HEK293T (cell line): ENCODE measurements around the gene TAF1C.

Experiments
- CTCF ChIA-PET: fragments of 350-600 bp; formaldehyde crosslinking; extraction: SDS; loops from one replicate; lab custom pipeline; 2021; ENCODE audit warnings: antibody characterized with exemption, inconsistent platforms; lab: Yijun Ruan, JAX
- POLR2A ChIA-PET: fragments of 350-600 bp; formaldehyde crosslinking; extraction: SDS; loops from one replicate; lab custom pipeline; 2020; ENCODE audit warnings: antibody characterized with exemption, inconsistent platforms; lab: Yijun Ruan, JAX
- DNase-seq: peaks from one replicate; pipeline ENCODE4 v3.0.0; 2012; ENCODE audit warnings: mixed read lengths; ENCODE audit errors: extremely low spot score
- ARNT ChIP-seq: fragments of 450-650 bp; IDR thresholded peaks from 2 replicates; pipeline ENCODE4 v1.6.1; 2017; ENCODE audit warnings: mild to moderate bottlenecking
- BHLHE40 ChIP-seq: fragments of 450-650 bp; IDR thresholded peaks from 2 replicates; pipeline ENCODE4 v1.6.1; 2016; ENCODE audit warnings: mild to moderate bottlenecking, moderate library complexity, borderline replicate concordance
- CTBP1 ChIP-seq: fragments of 450-650 bp; IDR thresholded peaks from 2 replicates; pipeline ENCODE4 v1.6.1; 2016; ENCODE audit warnings: borderline replicate concordance
- ELF4 ChIP-seq: fragments of 450-650 bp; IDR thresholded peaks from 2 replicates; pipeline ENCODE4 v1.6.1; 2017; ENCODE audit warnings: antibody characterized with exemption
- FOXA1 ChIP-seq: fragments of 450-650 bp; IDR thresholded peaks from 2 replicates; pipeline ENCODE4 v1.6.1; 2016; ENCODE audit warnings: mild to moderate bottlenecking
- FOXK2 ChIP-seq: fragments of 450-650 bp; IDR thresholded peaks from 2 replicates; pipeline ENCODE4 v1.6.1; 2016; ENCODE audit warnings: mild to moderate bottlenecking
- FOXM1 ChIP-seq: fragments of 450-650 bp; IDR thresholded peaks from 2 replicates; pipeline ENCODE4 v1.6.1; 2017; ENCODE audit warnings: mild to moderate bottlenecking, borderline replicate concordance
- HDGF ChIP-seq: fragments of 450-650 bp; IDR thresholded peaks from 2 replicates; pipeline ENCODE4 v1.6.1; 2017; ENCODE audit warnings: antibody characterized with exemption, borderline replicate concordance
- L3MBTL2 ChIP-seq: fragments of 450-650 bp; conservative IDR thresholded peaks from 2 replicates; pipeline ENCODE4 v1.6.1; 2016; ENCODE audit warnings: mild to moderate bottlenecking
- LEF1 ChIP-seq: fragments of 450-650 bp; IDR thresholded peaks from 2 replicates; pipeline ENCODE4 v1.6.1; 2017; ENCODE audit warnings: mild to moderate bottlenecking, borderline replicate concordance
- NFRKB ChIP-seq: fragments of 450-650 bp; IDR thresholded peaks from 2 replicates; pipeline ENCODE4 v1.6.1; 2016; ENCODE audit warnings: mild to moderate bottlenecking, moderate library complexity
- SP1 ChIP-seq: fragments of 450-650 bp; IDR thresholded peaks from 2 replicates; pipeline ENCODE4 v1.6.1; 2017
- SUZ12 ChIP-seq: fragments of 450-650 bp; IDR thresholded peaks from 2 replicates; pipeline ENCODE4 v1.6.1; 2016; ENCODE audit warnings: mild to moderate bottlenecking
- TARDBP ChIP-seq: fragments of 450-650 bp; IDR thresholded peaks from 2 replicates; pipeline ENCODE4 v1.6.1; 2016
- ZNF384 ChIP-seq: fragments of 450-650 bp; IDR thresholded peaks from 2 replicates; pipeline ENCODE4 v1.6.1; 2016
- TF ChIP-seq, protein P1 (sequence below): fragments of 450-650 bp; IDR thresholded peaks from 2 replicates; pipeline ENCODE4 v1.6.1; 2016

The TAF1C gene

DNA sequence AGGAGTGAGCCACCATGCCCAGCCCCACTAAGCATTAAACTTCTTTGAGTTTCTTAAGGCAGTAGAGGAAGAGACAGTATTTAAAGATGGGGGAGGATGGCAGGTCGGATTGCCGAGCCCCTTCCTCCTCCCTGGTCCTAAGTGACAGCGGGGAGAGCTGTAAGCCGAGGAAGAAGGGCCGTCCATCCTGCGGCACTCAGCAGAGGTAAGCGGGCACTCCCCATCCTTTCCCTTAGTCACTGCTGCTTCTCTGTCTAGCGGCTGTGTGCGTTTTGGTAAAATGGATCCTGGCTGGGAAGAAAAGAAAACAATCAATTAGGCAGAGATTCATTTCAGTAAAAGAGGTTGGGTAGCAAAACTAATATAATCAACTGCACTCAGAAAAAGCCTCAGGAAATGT is 27.9 kb downstream of the TAF1C start:
- DNase-seq, result no peak
- TF ChIP-seq FOXK2, result no peak
- TF ChIP-seq FOXM1, result no peak
- TF ChIP-seq ELF4, result no peak
- TF ChIP-seq HDGF, result no peak
- CTCF ChIA-PET, result no interaction called here
- POLR2A ChIA-PET, result no interaction called here

DNA sequence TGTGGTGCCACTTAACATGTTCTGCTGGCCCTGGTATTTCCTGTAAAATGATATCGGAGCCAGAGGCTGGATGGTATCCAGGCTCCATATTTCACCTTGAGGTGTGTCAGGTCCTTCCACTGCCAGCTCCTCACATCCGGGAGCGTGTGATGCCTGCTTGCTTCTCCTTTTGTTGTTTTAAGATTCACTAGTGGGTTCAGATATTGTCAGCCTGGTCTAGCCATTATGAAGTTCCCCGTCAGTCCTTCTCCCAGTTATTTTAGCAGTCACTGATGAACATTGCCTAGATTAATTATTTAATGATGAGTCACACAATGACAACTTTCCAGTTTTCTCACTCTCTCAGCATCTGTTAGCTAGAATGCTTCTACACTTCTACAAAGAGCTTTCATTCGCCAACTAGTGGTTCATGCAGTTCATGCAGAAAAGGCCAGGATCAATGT is 30.5 kb downstream of the TAF1C start:
- POLR2A ChIA-PET, result interaction anchor here (0.9 kb wide), 1 partner anchor 20 kb away, joined by 3 read pairs; no protein-coding TSS in a partner anchor
- DNase-seq, result no peak

GRCh38 chr16:84155771-84156170 is 31.1 kb downstream of the TAF1C start:
- TF ChIP-seq FOXM1, result no peak
- TF ChIP-seq, protein P1, sequence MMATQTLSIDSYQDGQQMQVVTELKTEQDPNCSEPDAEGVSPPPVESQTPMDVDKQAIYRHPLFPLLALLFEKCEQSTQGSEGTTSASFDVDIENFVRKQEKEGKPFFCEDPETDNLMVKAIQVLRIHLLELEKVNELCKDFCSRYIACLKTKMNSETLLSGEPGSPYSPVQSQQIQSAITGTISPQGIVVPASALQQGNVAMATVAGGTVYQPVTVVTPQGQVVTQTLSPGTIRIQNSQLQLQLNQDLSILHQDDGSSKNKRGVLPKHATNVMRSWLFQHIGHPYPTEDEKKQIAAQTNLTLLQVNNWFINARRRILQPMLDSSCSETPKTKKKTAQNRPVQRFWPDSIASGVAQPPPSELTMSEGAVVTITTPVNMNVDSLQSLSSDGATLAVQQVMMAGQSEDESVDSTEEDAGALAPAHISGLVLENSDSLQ, result no peak
- TF ChIP-seq NFRKB, result no peak
- no peak for TF ChIP-seq CTBP1
- no peak for TF ChIP-seq HDGF
- no peak for TF ChIP-seq FOXA1
- TF ChIP-seq LEF1, result no peak
- TF ChIP-seq ZNF384, result no peak
- TF ChIP-seq ARNT, result no peak
- no peak for TF ChIP-seq SUZ12
- no peak for TF ChIP-seq FOXK2
- no peak for TF ChIP-seq SP1
- no peak for TF ChIP-seq L3MBTL2
- TF ChIP-seq TARDBP, result no peak
- no peak for TF ChIP-seq BHLHE40
- CTCF ChIA-PET, result interaction anchor here (1.1 kb wide), 1 partner anchor 11 kb away, joined by 5 read pairs; the partner anchor contains the start of genes DNAAF1 and HSDL1
- no peak for DNase-seq
- POLR2A ChIA-PET, result interaction anchor here (0.9 kb wide), 1 partner anchor 20 kb away, joined by 3 read pairs; no protein-coding TSS in a partner anchor

More for the DNA sequence above, 30.5 kb downstream of the TAF1C start:
- no peak for TF ChIP-seq L3MBTL2
- no peak for TF ChIP-seq LEF1
- no peak for TF ChIP-seq ZNF384
- TF ChIP-seq BHLHE40, result no peak
- TF ChIP-seq, protein P1, result no peak
- no peak for TF ChIP-seq ELF4
- TF ChIP-seq NFRKB, result no peak
- no peak for TF ChIP-seq SP1
- no peak for TF ChIP-seq FOXM1
- CTCF ChIA-PET, result interaction anchor here (1.1 kb wide), 1 partner anchor 11 kb away, joined by 5 read pairs; the partner anchor contains the start of genes DNAAF1 and HSDL1

DNA sequence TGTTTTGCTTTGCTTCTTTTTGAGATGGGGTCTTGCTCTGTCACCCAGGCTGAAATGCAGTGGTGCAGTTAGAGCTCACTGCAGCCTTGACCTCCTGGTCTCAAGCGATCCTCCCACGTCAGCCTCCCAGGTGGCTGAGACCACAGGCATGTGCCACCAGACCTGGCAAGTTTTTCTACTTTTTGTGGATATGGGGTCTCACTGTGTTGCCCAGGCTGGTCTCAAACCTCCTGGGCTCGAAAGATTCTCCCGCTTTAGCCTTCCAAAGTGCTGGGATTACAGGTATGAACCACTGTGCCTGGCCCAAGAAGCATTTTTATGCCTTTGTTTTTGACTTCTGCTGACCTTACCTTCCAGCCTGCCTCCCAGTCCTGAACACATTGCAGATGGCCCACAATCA is 31.6 kb downstream of the TAF1C start:
- CTCF ChIA-PET, result interaction anchor here (1.1 to 1.4 kb wide), 2 partner anchors 10 to 89 kb away, joined by 3 to 5 read pairs; partner anchors contain the start of genes DNAAF1 and HSDL1
- POLR2A ChIA-PET, result no interaction called here
- TF ChIP-seq FOXK2 (no peak), FOXA1 (no peak), HDGF (no peak), L3MBTL2 (no peak), NFRKB (no peak), SUZ12 (no peak), ARNT (no peak)
- DNase-seq, result no peak

DNA sequence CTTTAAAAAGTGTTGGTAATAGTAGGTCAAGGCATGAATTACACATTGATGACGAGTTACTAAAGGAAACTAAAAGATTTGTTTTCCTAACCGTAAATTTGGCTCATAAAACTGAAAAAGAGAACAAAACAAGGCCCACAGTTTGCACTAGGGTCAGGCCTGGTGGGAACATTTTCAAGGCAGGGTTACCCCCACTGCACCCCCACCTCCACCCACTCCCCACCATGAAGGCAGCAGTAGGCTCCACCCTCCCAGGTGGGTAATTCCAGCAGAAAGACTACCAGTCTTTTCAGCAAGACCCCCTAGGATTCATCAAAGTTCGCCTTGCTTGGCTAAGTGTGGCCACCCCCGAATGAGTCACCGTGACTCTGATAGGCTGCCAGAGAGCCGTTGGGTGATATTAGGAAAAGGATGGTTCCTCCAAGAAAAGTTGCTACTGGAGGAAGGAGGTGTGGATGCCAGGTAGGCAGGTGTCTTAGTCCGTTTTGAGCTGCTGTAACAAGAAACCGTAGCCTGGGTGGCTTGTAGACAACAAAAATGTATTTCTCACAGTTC is 33.1 kb downstream of the TAF1C start:
- ChIA-PET POLR2A (interaction anchor here (1.1 kb wide), 1 partner anchor 37 kb away, joined by 3 read pairs; the partner anchor contains the start of gene MBTPS1), CTCF (interaction anchor here (0.8 to 1.4 kb wide), 2 partner anchors 30 to 88 kb away, joined by 3 read pairs; no protein-coding TSS in a partner anchor)
- TF ChIP-seq ZNF384, result no peak
- no peak for TF ChIP-seq BHLHE40
- TF ChIP-seq, protein P1, result no peak
- TF ChIP-seq TARDBP, result no peak
- no peak for TF ChIP-seq SUZ12
- TF ChIP-seq FOXA1, result no peak
- no peak for TF ChIP-seq ELF4
- TF ChIP-seq CTBP1, result no peak
- TF ChIP-seq HDGF, result no peak
- no peak for TF ChIP-seq FOXK2
- no peak for TF ChIP-seq NFRKB
- TF ChIP-seq L3MBTL2, result no peak
- TF ChIP-seq LEF1, result no peak

GRCh38 chr16:84150926-84151325 is 35.9 kb downstream of the TAF1C start:
- POLR2A ChIA-PET, result interaction anchor here (2.2 kb wide), 1 partner anchor 34 kb away, joined by 10 read pairs; the partner anchor contains the start of gene MBTPS1
- no peak for DNase-seq
- TF ChIP-seq SUZ12 (no peak), CTBP1 (no peak), BHLHE40 (no peak), FOXA1 (no peak), FOXM1 (no peak), ELF4 (no peak)
- CTCF ChIA-PET, result no interaction called here

More for the DNA sequence above, 33.1 kb downstream of the TAF1C start:
- DNase-seq, result no peak
